ENCODE results near the gene VAC14.

GRCh38 chr16:70734522-70735095 is 66.3 kb downstream of the VAC14 start:
- TF ChIP-seq, protein P1, sequence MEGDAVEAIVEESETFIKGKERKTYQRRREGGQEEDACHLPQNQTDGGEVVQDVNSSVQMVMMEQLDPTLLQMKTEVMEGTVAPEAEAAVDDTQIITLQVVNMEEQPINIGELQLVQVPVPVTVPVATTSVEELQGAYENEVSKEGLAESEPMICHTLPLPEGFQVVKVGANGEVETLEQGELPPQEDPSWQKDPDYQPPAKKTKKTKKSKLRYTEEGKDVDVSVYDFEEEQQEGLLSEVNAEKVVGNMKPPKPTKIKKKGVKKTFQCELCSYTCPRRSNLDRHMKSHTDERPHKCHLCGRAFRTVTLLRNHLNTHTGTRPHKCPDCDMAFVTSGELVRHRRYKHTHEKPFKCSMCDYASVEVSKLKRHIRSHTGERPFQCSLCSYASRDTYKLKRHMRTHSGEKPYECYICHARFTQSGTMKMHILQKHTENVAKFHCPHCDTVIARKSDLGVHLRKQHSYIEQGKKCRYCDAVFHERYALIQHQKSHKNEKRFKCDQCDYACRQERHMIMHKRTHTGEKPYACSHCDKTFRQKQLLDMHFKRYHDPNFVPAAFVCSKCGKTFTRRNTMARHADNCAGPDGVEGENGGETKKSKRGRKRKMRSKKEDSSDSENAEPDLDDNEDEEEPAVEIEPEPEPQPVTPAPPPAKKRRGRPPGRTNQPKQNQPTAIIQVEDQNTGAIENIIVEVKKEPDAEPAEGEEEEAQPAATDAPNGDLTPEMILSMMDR (conservative IDR thresholded peaks at IDR 0.05 in 1 of 2, IDR thresholded peaks at IDR 0.05 in 1 of 2; ENCODE audit: extremely low read depth in 1 of 2, insufficient read depth in 1 of 2, low read depth in 1 of 2, low read length in 2 of 2): no peak
- no peak for TF ChIP-seq EZH2 (IDR thresholded peaks at IDR 0.05; ENCODE audit: borderline replicate concordance, low read length)
